Lung (tissue), 12 donors: ENCODE data around the gene SELENOM. TPM values are rescaled to one million over a fixed set of nuclear protein-coding genes. Genes with fewer than 3 reads are reported as not detected.

Source experiments
- ATAC-seq: fragments of 200-7000 bp; cut with Tn5 transposase; one replicate; pipeline ENCODE4 v1.9.1; 2020; ENCODE audit warnings: moderate number of reproducible peaks; ENCODE audit not compliant: insufficient read depth, low FRiP score
- DNase-seq, 3 donors: peaks; one replicate each; pipeline ENCODE4 v3.0.0-alpha.2; 2013 to 2017
- H3K27ac ChIP-seq, 2 donors: one replicate each; pipeline ENCODE4 v1.5.1; 2013; ENCODE audit warnings: mild to moderate bottlenecking in 2 of 2, moderate library complexity in 2 of 2, control low read depth in 1 of 2, inconsistent platforms in 1 of 2, low read depth in 1 of 2, low read length in 1 of 2
- H3K27me3 ChIP-seq, 3 donors: one replicate each; pipeline ENCODE4 v1.5.1; 2013; ENCODE audit warnings: low read length in 2 of 3; ENCODE audit not compliant: control insufficient read depth in 3 of 3, insufficient read depth in 3 of 3
- H3K36me3 ChIP-seq, 4 donors: one replicate each; pipeline ENCODE4 v1.5.1; 2013; ENCODE audit warnings: low read length in 4 of 4, mild to moderate bottlenecking in 1 of 4, moderate library complexity in 1 of 4; ENCODE audit not compliant: control insufficient read depth in 4 of 4, insufficient read depth in 4 of 4
- H3K4me1 ChIP-seq, 5 donors: one replicate each; pipeline ENCODE4 v1.5.1; 2013; ENCODE audit warnings: low read length in 5 of 5, mild to moderate bottlenecking in 2 of 5, moderate library complexity in 1 of 5; ENCODE audit not compliant: control insufficient read depth in 5 of 5, insufficient read depth in 5 of 5
- H3K4me3 ChIP-seq: one replicate; pipeline ENCODE4 v1.5.1; 2013; ENCODE audit warnings: mild to moderate bottlenecking, control low read depth, moderate library complexity
- H3K9ac ChIP-seq, 2 donors: one replicate each; pipeline ENCODE4 v1.5.1; 2013; ENCODE audit warnings: low read length in 2 of 2, control low read depth in 1 of 2; ENCODE audit not compliant: insufficient read depth in 1 of 2
- H3K9me3 ChIP-seq, 4 donors: one replicate each; pipeline ENCODE4 v1.5.1; 2013; ENCODE audit warnings: low read length in 3 of 4, mild to moderate bottlenecking in 1 of 4, moderate library complexity in 1 of 4; ENCODE audit not compliant: control insufficient read depth in 4 of 4, insufficient read depth in 3 of 4
- WGBS, 2 donors: extraction: QIAGEN DNeasy Blood & Tissue Kit; methylation state at CpG; one replicate each; pipeline ENCODE4 v1.1.7; 2013; 5-methylcytosine and 5-hydroxymethylcytosine counted together
- polyA plus RNA-seq, 2 donors: library from polyadenylated mRNA; stranded (reverse); fragments of 200-250 nt; gene quantifications; one replicate each; pipeline ENCODE4 v1.2.1, GENCODE V29; 2013
- total RNA-seq, 2 donors: library from RNA; depleted of rRNA in 1 of 2; stranded (reverse); fragments of >200 nt in 1 of 2; gene quantifications; one replicate each; pipeline ENCODE4 v1.2.1, GENCODE V29; 2014 to 2021
- TF ChIP-seq, protein P1 (sequence below): IDR thresholded peaks from 2 replicates; pipeline ENCODE4 v1.5.1; 2012; ENCODE audit warnings: mild to moderate bottlenecking; ENCODE audit errors: control extremely low read depth, extremely low read depth
- donor health status: control.
- donor health status: control.
- donor health status: Bipolar disorder and iron deficiency.
- donor health status: healthy.
- donor health status: DM: yes; HTN: yes; CAD: no.

Gene SELENOM
- total and polyA plus RNA-seq, 4 donors: 26.6 to 159 (median 147) TPM

- Histone ChIP-seq H3K4me1 (no peaks in the 10 kb centered on the region), H3K4me3 (no peak overlapping the region), H3K9ac (no peak overlapping the region), H3K27me3 (no peaks in the 10 kb centered on the region), H3K27ac (no peak overlapping the region), H3K36me3 (peaks cover 10 to 48% (median 41%) of the 10 kb centered on the region in 4 donors), H3K9me3 (no peaks in the 10 kb centered on the region)
- DNase-seq (no peak), ATAC-seq (no peak)
- TF ChIP-seq, protein P1, sequence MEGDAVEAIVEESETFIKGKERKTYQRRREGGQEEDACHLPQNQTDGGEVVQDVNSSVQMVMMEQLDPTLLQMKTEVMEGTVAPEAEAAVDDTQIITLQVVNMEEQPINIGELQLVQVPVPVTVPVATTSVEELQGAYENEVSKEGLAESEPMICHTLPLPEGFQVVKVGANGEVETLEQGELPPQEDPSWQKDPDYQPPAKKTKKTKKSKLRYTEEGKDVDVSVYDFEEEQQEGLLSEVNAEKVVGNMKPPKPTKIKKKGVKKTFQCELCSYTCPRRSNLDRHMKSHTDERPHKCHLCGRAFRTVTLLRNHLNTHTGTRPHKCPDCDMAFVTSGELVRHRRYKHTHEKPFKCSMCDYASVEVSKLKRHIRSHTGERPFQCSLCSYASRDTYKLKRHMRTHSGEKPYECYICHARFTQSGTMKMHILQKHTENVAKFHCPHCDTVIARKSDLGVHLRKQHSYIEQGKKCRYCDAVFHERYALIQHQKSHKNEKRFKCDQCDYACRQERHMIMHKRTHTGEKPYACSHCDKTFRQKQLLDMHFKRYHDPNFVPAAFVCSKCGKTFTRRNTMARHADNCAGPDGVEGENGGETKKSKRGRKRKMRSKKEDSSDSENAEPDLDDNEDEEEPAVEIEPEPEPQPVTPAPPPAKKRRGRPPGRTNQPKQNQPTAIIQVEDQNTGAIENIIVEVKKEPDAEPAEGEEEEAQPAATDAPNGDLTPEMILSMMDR: no peak
- WGBS, 2 donors: 96 to 98% methylated on average over 18 of the region's 18 CpGs
Observed at GRCh38 chr22:31100762-31101525, 6.4 kb downstream of the SELENOM start.

- Histone ChIP-seq H3K27ac (no peak overlapping the region), H3K36me3 (peaks cover 10 to 57% (median 47%) of the 10 kb centered on the region in 4 donors), H3K27me3 (no peaks in the 10 kb centered on the region), H3K4me3 (no peak overlapping the region), H3K4me1 (no peaks in the 10 kb centered on the region), H3K9ac (no peak overlapping the region), H3K9me3 (no peaks in the 10 kb centered on the region)
- WGBS, 2 donors: 95% methylated on average over 31 to 34 of the region's 34 CpGs
- DNase-seq (no peak), ATAC-seq (no peak)
- TF ChIP-seq, protein P1: no peak
Observed at GRCh38 chr22:31099841-31100761, 7.3 kb downstream of the SELENOM start.

GRCh38 chr22:31099386-31099785 lies 8.0 kb downstream of the SELENOM start:
- Histone ChIP-seq H3K9me3 (no peaks in the 10 kb centered on the region), H3K36me3 (peaks cover 10 to 62% (median 46%) of the 10 kb centered on the region in 4 donors), H3K27ac (peak overlapping the region in 1 of 2 donors; percentile 13), H3K9ac (no peak overlapping the region), H3K4me3 (no peak overlapping the region), H3K4me1 (no peaks in the 10 kb centered on the region), H3K27me3 (no peaks in the 10 kb centered on the region)
- DNase-seq (no peak), ATAC-seq (no peak)
- WGBS, 2 donors: 96 to 98% methylated on average over 6 of the region's 6 CpGs
- TF ChIP-seq, protein P1: no peak
